ENCODE results near the gene TMPRSS4. TPM values are rescaled to one million over a fixed set of nuclear protein-coding genes. Genes with fewer than 3 reads are reported as not detected.

Gene TMPRSS4
- total RNA-seq, 2 donors from 2014 or later = 6.5 TPM; not detected in 1

- H3K27me3 ChIP-seq = peaks cover 0 to 3% of the 10 kb centered on the region in 2 donors
These were observed 65.2 kb downstream of the TMPRSS4 start for GRCh38 chr11:118142081-118142480.

DNA sequence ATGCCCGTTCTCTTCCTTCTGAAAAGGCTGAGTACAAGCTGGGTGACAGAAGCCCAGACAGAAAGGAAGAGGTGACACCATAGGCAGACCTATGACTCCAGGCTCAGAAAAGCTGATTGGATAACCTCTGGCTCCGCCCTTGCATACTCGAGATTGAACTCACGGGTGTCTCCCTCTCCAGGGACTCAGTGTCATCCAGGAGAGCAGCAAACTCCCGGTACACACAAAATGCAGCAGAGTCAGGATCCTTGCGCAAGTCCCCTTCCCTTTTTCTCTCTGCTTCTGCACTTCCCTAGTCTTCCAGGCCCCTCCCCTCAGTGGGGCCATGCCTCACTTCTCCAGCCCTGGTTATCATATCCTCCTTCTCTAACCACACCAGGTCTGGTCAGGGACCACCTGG lies 65.9 kb downstream of the TMPRSS4 start:
- TF ChIP-seq, protein P1, sequence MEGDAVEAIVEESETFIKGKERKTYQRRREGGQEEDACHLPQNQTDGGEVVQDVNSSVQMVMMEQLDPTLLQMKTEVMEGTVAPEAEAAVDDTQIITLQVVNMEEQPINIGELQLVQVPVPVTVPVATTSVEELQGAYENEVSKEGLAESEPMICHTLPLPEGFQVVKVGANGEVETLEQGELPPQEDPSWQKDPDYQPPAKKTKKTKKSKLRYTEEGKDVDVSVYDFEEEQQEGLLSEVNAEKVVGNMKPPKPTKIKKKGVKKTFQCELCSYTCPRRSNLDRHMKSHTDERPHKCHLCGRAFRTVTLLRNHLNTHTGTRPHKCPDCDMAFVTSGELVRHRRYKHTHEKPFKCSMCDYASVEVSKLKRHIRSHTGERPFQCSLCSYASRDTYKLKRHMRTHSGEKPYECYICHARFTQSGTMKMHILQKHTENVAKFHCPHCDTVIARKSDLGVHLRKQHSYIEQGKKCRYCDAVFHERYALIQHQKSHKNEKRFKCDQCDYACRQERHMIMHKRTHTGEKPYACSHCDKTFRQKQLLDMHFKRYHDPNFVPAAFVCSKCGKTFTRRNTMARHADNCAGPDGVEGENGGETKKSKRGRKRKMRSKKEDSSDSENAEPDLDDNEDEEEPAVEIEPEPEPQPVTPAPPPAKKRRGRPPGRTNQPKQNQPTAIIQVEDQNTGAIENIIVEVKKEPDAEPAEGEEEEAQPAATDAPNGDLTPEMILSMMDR (IDR thresholded peaks at IDR 0.05) = no peak
- TF ChIP-seq POLR2A (IDR thresholded peaks at IDR 0.05) = no peak
- ATAC-seq = no peak
- Histone ChIP-seq H3K9me3 (no peaks in the 10 kb centered on the region), H3K4me3 (no peak overlapping the region), H3K27me3 (peaks cover 0 to 3% of the 10 kb centered on the region in 2 donors), H3K4me1 (peaks cover 6% of the 10 kb centered on the region), H3K27ac (no peak overlapping the region), H3K36me3 (replicated peaks in 1 of 2; ENCODE audit: insufficient read depth in 1 of 2, low read depth in 2 of 2) (no peaks in the 10 kb centered on the region)
- intact Hi-C loops (cut with DNase I) = no loop called here
- peak in 1 of 4 donors; percentile 61 for DNase-seq
- 26 to 33% methylated on average over 6 of the region's 6 CpGs for WGBS, 2 donors

More at GRCh38 chr11:118142081-118142480, 65.2 kb downstream of the TMPRSS4 start:
- no peak overlapping the region for H3K4me3 ChIP-seq
- DNase-seq (no peak), ATAC-seq (no peak)
- H3K36me3 ChIP-seq (replicated peaks in 1 of 2; ENCODE audit: insufficient read depth in 1 of 2, low read depth in 2 of 2) = no peaks in the 10 kb centered on the region
- H3K9me3 ChIP-seq = no peaks in the 10 kb centered on the region
- TF ChIP-seq, protein P1 (IDR thresholded peaks at IDR 0.05) = no peak
- no peak for TF ChIP-seq POLR2A (IDR thresholded peaks at IDR 0.05)
- intact Hi-C loops (cut with DNase I) = no loop called here
- peaks cover 6% of the 10 kb centered on the region for H3K4me1 ChIP-seq
- no peak overlapping the region for H3K27ac ChIP-seq
- 43 to 46% methylated on average over 2 of the region's 2 CpGs for WGBS, 2 donors

DNA sequence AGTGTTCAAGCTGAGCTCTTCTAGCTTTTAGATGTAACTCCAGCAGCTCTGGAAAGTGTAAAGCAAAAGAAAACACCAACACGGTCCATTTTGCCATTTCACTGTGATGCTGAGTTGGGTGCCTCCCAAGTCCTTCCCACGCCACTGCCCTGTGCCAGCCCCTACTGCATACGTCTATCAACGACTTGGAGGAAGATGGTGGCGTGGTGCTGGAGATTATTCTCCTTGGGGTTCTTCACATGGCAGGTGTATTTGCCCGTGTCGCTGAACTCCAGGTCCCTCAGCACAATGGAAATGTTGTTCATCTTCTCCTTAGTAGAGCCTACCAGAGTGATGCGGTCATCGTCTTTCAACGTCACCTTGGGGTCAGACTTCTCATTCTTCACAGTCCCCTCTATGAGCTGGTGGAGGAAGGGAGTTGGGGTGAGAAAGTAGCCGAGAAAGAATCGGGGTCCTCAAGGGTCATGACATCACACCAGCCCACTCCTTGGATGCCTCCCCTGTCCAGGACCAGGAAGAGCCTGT lies 66.8 kb downstream of the TMPRSS4 start:
- WGBS, 2 donors = 38% methylated on average over 12 of the region's 12 CpGs
- H3K36me3 ChIP-seq (replicated peaks in 1 of 2; ENCODE audit: insufficient read depth in 1 of 2, low read depth in 2 of 2) = no peaks in the 10 kb centered on the region
- H3K4me3 ChIP-seq = no peak overlapping the region
- no peaks in the 10 kb centered on the region for H3K9me3 ChIP-seq
- intact Hi-C loops (cut with DNase I) = no loop called here
- TF ChIP-seq, protein P1 (IDR thresholded peaks at IDR 0.05) = no peak
- no peak for TF ChIP-seq POLR2A (IDR thresholded peaks at IDR 0.05)
- DNase-seq (no peak), ATAC-seq (no peak)
- H3K27ac ChIP-seq = no peak overlapping the region
- peaks cover 0 to 3% of the 10 kb centered on the region in 2 donors for H3K27me3 ChIP-seq
- H3K4me1 ChIP-seq = peaks cover 6% of the 10 kb centered on the region

DNA sequence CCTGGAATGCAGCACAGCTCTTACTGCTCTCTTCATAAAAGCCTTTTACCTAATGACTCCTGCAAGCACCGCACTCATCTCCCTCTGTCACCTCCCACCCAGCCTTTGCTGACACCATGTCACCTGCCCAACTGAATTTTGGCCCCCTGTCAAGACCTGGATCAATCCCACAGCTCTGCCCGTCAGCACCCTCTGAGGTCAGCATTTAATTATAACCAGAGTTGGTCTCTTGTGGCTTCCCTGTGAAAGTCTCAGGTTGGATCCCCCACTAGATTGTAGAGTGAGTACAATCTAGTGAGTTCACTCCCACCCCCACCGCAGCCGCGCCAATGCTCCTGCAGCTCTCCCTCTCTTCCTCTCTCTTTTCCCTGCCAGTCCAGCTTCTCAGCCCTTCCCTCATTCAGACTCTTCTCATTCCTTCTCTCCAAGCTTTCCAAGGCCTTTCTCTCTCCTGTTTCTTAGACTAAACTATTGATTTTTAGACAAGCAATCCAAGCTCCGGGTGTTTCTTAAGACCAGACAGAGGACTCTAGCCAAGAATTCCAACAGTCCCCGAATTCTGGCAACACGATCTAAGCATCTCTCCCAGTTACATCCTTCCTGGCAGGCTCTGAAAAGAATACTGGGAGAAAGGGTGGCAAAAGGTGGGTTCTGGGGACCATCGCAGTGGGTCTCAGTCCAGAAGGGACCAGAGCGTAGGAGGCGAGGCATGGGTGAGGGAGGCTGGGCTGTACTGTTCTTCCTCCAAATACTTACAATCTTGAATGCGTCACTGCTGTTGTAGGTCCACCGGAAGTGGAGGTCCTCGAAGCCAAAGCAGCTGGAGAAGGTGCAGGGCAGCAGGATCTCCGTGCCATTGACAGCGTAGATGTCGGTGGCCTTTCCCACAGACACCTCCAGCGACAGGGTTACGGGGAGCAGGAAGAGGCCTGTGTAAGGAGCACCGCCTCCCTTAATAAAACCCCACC lies 67.7 kb downstream of the TMPRSS4 start:
- Histone ChIP-seq H3K4me1 (peaks cover 6% of the 10 kb centered on the region), H3K27ac (peak overlapping the region in 1 of 4 donors; percentile 41), H3K36me3 (replicated peaks in 1 of 2; ENCODE audit: insufficient read depth in 1 of 2, low read depth in 2 of 2) (no peaks in the 10 kb centered on the region), H3K4me3 (no peak overlapping the region), H3K9me3 (no peaks in the 10 kb centered on the region), H3K27me3 (peaks cover 0 to 3% of the 10 kb centered on the region in 2 donors)
- intact Hi-C loops (cut with DNase I) = loop anchor here (5.0 kb wide), 1 partner anchor 143 kb away; no protein-coding TSS in a partner anchor
- 35 to 36% methylated on average over 19 to 20 of the region's 20 CpGs for WGBS, 2 donors
- TF ChIP-seq, protein P1 (IDR thresholded peaks at IDR 0.05) = no peak
- ATAC-seq = no peak
- no peak for DNase-seq

Measured in body of pancreas (tissue), 4 donors.